ENCODE results near the gene NAV2. TPM values are rescaled to one million over a fixed set of nuclear protein-coding genes. Genes with fewer than 3 reads are reported as not detected.
"Not testable (repeated sequence)": the region's sequence is repeated elsewhere in the genome, so short reads cannot be mapped to it uniquely, and the experiment has no call there.

NAV2 gene
- total RNA-seq, 2 donors from 2014 or later, result 21.3 to 45.3 TPM

- intact Hi-C loops (cut with DNase I), result no loop called here
- DNase-seq, result no peak
- H3K27me3 ChIP-seq, result no peaks in the 10 kb centered on the region
- no peak overlapping the region for H3K27ac ChIP-seq
- H3K4me3 ChIP-seq, result no peak overlapping the region
- H3K36me3 ChIP-seq, result no peaks in the 10 kb centered on the region
- no peaks in the 10 kb centered on the region for H3K9me3 ChIP-seq
- no peaks in the 10 kb centered on the region for H3K4me1 ChIP-seq
- no peak overlapping the region for H3K9ac ChIP-seq (ENCODE audit: low read depth in 2 of 2, low read length in 2 of 2)
- TF ChIP-seq CTCF (IDR thresholded peaks at IDR 0.05), result no peak
Measured at GRCh38 chr11:20080032-20080685, 367.5 kb downstream of the NAV2 start.

GRCh38 chr11:20081336-20081735, 368.7 kb downstream of the NAV2 start:
- H3K27ac ChIP-seq, result no peak overlapping the region
- DNase-seq, result no peak
- H3K4me3 ChIP-seq, result no peak overlapping the region
- TF ChIP-seq CTCF (IDR thresholded peaks at IDR 0.05), result no peak
- H3K36me3 ChIP-seq, result no peaks in the 10 kb centered on the region
- no peaks in the 10 kb centered on the region for H3K4me1 ChIP-seq
- no peaks in the 10 kb centered on the region for H3K9me3 ChIP-seq
- intact Hi-C loops (cut with DNase I), result no loop called here
- H3K9ac ChIP-seq (ENCODE audit: low read depth in 2 of 2, low read length in 2 of 2), result no peak overlapping the region
- H3K27me3 ChIP-seq, result no peaks in the 10 kb centered on the region

- H3K4me1 ChIP-seq; DNase-seq; H3K27me3 ChIP-seq; H3K27ac ChIP-seq; H3K4me3 ChIP-seq; intact Hi-C loops (cut with DNase I); H3K36me3 ChIP-seq; H3K9ac ChIP-seq (ENCODE audit: low read depth in 2 of 2, low read length in 2 of 2); H3K9me3 ChIP-seq: not testable (repeated sequence)
Measured at GRCh38 chr11:20083877-20084276, 371.2 kb downstream of the NAV2 start.

GRCh38 chr11:20084921-20085814, 372.5 kb downstream of the NAV2 start:
- no peak for DNase-seq
- Histone ChIP-seq H3K4me1 (no peaks in the 10 kb centered on the region), H3K36me3 (no peaks in the 10 kb centered on the region)

GRCh38 chr11:20085918-20086317, 373.3 kb downstream of the NAV2 start:
- Histone ChIP-seq H3K9ac (ENCODE audit: low read depth in 2 of 2, low read length in 2 of 2) (no peak overlapping the region), H3K36me3 (no peaks in the 10 kb centered on the region), H3K27ac (no peak overlapping the region), H3K4me1 (no peaks in the 10 kb centered on the region), H3K27me3 (no peaks in the 10 kb centered on the region), H3K9me3 (no peaks in the 10 kb centered on the region), H3K4me3 (no peak overlapping the region)
- DNase-seq, result no peak
- no peak for TF ChIP-seq CTCF (IDR thresholded peaks at IDR 0.05)
- intact Hi-C loops (cut with DNase I), result no loop called here

More at GRCh38 chr11:20084921-20085814, 372.5 kb downstream of the NAV2 start:
- Histone ChIP-seq H3K27ac (no peak overlapping the region), H3K4me3 (no peak overlapping the region), H3K9me3 (no peaks in the 10 kb centered on the region), H3K9ac (ENCODE audit: low read depth in 2 of 2, low read length in 2 of 2) (no peak overlapping the region), H3K27me3 (no peaks in the 10 kb centered on the region)
- intact Hi-C loops (cut with DNase I), result no loop called here
- TF ChIP-seq CTCF (IDR thresholded peaks at IDR 0.05), result no peak

GRCh38 chr11:20087118-20087521, 374.5 kb downstream of the NAV2 start:
- intact Hi-C loops (cut with DNase I), result no loop called here
- H3K4me3 ChIP-seq, result no peak overlapping the region
- peaks cover 4% of the 10 kb centered on the region for H3K36me3 ChIP-seq
- H3K9me3 ChIP-seq, result no peaks in the 10 kb centered on the region
- TF ChIP-seq CTCF (IDR thresholded peaks at IDR 0.05), result no peak
- H3K4me1 ChIP-seq, result no peaks in the 10 kb centered on the region
- no peak overlapping the region for H3K27ac ChIP-seq
- H3K27me3 ChIP-seq, result no peaks in the 10 kb centered on the region
- no peak for DNase-seq
- H3K9ac ChIP-seq (ENCODE audit: low read depth in 2 of 2, low read length in 2 of 2), result no peak overlapping the region

Measured in colonic mucosa (tissue), 4 donors.